ENCODE data around the gene MTHFD1L. TPM values are rescaled to one million over a fixed set of nuclear protein-coding genes. Genes with fewer than 3 reads are reported as not detected.

The MTHFD1L gene
- total RNA-seq, 1 donor from 2014 or later: 30.2 TPM

DNA sequence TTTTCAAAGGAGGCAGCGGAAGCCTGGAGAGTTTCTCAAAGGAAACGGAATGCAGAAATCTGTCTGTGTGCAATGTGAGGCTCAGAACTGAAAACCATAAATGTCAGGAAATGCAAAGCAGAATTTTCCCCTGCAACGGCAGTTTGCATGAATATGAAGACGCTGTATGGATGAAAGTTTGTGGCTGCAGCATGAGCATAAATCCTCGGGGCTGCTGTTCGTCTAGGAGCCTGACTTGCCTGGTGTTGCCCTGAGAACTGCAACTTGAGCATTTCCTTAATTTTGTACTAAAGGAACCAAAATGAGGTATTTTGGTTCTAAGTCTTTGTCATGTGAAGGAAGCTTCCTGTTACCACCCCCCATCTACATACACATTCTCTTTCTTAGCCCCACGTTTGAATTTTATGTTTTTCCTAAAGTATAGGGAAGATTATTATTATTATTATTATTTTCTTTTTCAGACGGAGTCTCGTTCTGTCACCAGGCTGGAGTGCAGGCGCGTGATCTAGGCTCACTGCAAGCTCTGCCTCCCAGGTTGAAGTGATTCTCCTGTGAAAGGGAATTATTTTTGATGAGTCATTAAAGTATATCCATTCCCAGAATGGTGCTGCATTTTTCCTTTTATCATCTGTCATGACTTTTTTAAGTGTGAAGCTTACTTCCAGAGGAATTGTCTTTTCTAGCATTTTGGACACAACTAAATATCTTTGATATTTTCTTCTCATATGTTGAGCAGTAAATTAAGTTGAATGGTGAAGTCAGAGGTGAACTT, 33.1 kb downstream of the MTHFD1L start:
- no peak for DNase-seq (ENCODE audit: low spot score)

DNA sequence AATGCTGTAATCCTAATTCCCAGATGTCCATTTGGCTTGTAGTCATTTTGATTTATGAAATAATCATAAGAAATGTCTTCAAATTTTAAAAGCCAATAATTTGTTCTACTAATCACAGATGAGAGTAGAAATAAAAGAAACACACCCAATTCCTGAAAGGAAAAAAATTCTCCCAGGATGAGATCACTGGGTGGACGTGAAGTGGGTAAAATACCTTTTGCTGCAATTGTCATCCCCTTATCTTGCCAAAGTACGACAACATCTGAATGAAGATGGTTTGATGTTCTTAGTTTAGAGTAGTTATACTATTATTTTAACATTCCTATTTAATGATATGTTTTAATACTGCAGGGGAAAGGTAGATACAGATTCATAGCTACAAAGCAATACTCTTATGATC, 33.7 kb downstream of the MTHFD1L start:
- DNase-seq (ENCODE audit: low spot score): no peak

DNA sequence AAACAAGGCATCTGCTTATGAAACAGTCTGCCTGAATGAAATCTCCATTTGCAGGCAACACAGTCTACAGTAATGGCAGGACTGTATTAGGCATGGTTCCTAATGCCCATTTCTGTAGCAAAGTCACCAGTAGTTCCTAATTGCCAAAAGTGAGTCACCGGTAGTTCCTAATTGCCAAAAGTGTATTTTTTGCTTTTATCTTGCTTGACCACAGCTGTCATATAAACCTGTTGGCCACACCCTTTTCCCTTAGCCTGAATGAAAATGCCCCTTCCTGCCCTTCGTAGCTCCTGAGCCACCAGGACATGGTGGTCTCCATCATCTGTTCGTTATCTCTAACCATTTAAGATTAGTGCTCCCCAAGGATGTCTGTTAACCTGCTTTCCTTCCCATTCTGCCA, 34.5 kb downstream of the MTHFD1L start:
- no peak for DNase-seq (ENCODE audit: low spot score)

DNA sequence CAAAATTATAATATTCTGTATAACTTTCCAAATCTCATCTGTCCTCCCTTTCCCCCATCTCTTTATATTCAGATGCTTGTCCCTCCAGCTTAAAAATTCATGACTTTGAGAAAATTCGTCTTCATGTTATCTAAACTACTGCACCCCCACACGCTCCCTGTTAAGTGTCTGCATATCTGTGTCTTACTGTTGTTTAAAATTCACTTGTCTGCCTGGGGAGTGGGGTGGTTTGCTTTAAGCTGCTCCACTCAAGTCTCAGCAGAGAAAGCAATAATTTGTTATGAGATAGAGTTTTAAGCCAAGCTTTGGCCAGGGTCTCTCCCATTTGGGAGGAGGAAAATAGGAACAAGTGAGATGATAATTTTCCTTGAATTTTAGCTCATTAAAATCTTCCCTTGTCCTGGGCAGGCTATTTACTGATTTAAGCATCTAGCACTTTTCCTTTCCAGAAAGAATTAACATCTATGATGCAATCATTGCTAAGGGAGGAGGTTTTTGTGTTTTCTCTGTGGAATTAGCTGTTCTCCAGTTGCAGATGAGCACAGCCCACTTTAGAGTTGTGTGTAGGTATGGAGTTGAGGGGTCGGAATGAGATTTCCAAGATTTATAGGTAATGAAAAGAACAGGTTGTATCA, 36.8 kb downstream of the MTHFD1L start:
- no peak for DNase-seq (ENCODE audit: low spot score)

DNA sequence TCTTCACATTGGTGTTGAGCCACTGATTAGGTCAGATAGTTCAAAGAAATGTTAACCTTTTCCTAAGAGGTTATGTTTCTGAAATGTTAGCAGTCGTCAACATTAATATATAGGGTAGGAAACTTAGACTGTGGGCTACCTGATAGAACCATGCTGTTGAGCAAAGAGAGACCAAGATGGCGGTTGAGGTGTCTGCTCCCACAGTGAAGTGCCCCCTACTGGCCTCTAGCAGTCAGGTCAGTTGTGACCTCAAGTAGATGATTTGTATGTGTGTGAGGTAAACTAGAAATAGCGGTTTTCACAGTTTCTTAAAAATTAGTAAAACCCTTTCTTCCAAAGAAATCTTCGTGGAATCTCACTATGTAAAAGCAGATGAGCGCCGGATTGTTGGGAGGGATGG, 40.3 kb downstream of the MTHFD1L start:
- no peak for DNase-seq (ENCODE audit: low spot score)

DNA sequence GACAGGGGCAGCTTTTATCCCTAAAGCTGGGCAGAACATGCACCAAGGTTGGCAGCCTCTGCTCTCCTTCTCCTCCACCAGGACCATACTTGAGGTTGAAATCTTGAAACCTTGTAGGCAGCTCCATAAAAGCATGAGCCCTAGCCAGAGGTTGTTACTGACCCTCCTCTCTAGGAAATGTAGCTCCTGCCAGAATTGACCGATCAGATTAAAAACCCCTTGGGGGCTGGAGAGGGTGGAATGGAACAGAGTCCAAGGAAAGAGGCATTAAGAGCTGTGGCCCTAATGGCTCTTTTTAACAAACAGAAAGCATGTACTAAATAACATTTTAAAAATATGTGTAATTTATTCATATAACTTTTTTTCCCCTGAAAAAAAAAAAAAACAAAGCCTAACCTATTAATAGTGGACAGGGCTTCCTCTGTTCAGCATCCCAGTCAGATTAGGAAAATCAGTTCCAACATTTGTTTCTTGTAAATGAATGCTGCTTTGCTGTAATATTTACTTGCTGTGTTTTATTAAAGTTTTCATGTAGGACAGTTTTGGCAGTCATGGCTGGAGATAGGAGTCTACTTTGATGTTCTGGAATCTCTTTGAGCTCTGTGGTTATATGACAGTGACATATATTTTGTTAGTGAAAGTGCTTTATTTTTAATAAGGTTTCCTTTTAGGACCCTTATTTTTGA, 41.3 kb downstream of the MTHFD1L start:
- DNase-seq (ENCODE audit: low spot score): no peak

DNA sequence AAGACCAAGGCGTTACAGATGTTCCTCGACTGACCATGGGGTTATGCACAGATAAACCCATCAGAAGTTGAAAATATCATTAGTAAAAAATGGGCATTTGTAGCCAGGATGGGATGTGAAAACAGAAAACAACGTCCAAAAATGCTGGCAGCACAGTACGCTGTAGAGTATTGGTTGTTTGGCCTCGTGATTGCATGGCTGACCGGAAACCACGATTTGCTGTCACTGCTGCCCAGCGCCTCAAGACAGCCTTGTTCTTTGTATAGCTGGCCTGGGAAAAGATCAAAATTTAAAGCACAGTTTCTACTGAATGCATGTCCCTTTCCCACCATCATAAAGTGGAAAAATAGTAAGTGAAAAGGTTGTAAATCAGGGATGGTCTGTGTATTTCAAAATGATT, 41.9 kb downstream of the MTHFD1L start:
- DNase-seq (ENCODE audit: low spot score): no peak

GRCh38 chr6:150908901-150909300, 43.4 kb downstream of the MTHFD1L start:
- DNase-seq (ENCODE audit: low spot score): no peak

- no peak for DNase-seq (ENCODE audit: low spot score)
These were observed 45.1 kb downstream of the MTHFD1L start for GRCh38 chr6:150910561-150910960.

DNA sequence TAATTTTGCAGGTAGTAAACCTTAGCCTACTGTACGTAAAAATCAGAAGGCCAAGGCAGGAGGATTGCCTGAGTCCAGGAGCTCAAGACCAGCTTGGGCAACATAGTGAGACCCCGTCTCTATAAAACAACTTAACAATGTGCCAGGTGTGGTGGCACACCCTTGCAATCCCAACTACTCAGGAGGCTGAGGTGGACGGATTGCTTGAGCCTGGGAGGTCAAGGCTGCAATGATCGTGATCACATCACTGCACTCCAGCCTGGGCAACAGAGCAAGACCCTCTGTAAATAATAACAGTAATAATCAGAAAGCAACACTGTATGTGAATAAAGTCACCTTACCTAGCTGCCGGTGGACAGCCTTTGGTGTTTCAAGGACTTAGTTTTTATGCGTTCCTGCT, 48.9 kb downstream of the MTHFD1L start:
- no peak for DNase-seq (ENCODE audit: low spot score)

- DNase-seq (ENCODE audit: low spot score): no peak
These were observed 49.8 kb downstream of the MTHFD1L start for GRCh38 chr6:150915131-150915879.

- DNase-seq (ENCODE audit: low spot score): no peak
These were observed 50.4 kb downstream of the MTHFD1L start for GRCh38 chr6:150915880-150916265.

- DNase-seq (ENCODE audit: low spot score): no peak
These were observed 54.4 kb downstream of the MTHFD1L start for GRCh38 chr6:150919938-150920337.

GRCh38 chr6:150922137-150922536, 56.6 kb downstream of the MTHFD1L start:
- DNase-seq (ENCODE audit: low spot score): no peak

- no peak for DNase-seq (ENCODE audit: low spot score)
These were observed 59.5 kb downstream of the MTHFD1L start for GRCh38 chr6:150924808-150925589.

DNA sequence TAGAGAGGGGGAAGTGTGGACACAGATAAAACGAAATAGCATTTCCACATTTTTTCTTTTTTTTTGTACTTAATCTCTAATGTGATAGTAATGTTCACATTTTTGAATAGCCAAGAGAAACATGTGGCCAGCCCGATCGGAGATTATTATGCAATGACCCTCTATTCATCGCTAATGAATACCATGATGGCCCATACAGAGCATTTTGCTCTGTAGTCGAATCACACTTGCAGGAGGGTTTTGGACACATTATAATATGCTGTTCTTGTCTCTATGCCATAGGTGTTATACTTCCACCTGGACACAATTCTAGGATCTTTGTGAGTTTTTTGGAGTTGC, 60.1 kb downstream of the MTHFD1L start:
- DNase-seq (ENCODE audit: low spot score): no peak

GRCh38 chr6:150925976-150926375, 60.5 kb downstream of the MTHFD1L start:
- DNase-seq (ENCODE audit: low spot score): no peak

GRCh38 chr6:150928882-150929281, 63.4 kb downstream of the MTHFD1L start:
- no peak for DNase-seq (ENCODE audit: low spot score)

- no peak for DNase-seq (ENCODE audit: low spot score)
These were observed 63.9 kb downstream of the MTHFD1L start for GRCh38 chr6:150929416-150929815.

DNA sequence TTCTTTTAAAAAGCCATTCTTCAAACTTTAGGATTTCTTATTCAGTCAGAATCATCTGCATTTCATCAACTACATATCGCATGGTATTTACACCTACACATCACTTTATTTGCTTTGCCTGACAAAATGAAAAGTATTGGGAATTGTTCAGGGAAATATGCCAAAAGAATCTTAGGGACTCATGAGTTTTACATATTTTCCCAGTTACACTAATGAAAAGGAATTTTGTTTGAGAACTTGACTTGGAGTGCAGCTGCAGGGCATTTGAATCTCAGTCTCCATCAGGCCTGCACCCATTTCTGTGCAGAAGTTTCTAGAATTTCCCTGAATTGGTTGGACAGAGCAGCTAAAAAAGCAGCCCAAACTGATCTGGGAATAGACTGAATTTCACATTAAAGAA, 65.3 kb downstream of the MTHFD1L start:
- no peak for DNase-seq (ENCODE audit: low spot score)

DNA sequence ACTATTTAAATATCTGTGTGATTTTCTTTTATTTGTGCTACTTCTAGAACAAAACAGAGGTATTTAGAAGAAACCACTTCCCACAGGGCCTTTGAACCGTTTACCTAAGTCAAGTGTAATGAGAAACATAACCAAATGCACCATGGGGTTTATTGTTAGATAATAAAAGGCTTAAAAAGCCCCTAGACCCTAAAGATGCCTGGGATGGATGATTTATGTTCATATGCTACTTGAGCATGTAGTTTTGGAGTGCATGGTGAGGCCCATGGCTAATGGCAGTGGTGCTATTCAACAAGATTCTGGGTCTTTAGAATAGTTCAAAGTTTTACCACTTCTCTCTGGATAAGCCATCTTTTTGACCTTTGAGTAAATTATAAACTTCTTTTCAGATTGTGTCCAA, 65.9 kb downstream of the MTHFD1L start:
- no peak for DNase-seq (ENCODE audit: low spot score)
